Inferior parietal cortex (tissue), 1 donor: ENCODE data around the gene SLC25A19.
A peak's percentile ranks its signal among the peaks of the same experiment; 100 is the strongest.
"Not testable (repeated sequence)": the region's sequence is repeated elsewhere in the genome, so short reads cannot be mapped to it uniquely, and the experiment has no call there.

Experiments
- DNase-seq: peaks from one replicate; pipeline ENCODE4 v3.0.0-alpha.2; 2016; ENCODE audit errors: extremely low spot score

SLC25A19 gene

GRCh38 chr17:75267411-75268232 is 21.6 kb downstream of the SLC25A19 start:
- no peak for DNase-seq

DNA sequence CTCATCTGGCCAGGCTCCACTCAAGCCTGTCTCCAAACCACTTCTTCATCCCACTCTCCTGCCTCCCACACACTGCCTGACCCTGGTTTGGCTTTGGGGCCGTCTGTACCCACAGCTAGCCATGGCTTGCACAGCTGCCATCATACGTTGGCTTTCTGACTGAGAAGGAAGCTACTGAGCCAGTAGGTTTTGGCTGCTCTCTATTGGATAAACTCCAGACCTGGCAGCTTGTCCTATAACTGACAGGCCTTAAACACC is 22.2 kb downstream of the SLC25A19 start:
- DNase-seq = no peak

GRCh38 chr17:75266316-75267152 is 22.7 kb downstream of the SLC25A19 start:
- DNase-seq = no peak

DNA sequence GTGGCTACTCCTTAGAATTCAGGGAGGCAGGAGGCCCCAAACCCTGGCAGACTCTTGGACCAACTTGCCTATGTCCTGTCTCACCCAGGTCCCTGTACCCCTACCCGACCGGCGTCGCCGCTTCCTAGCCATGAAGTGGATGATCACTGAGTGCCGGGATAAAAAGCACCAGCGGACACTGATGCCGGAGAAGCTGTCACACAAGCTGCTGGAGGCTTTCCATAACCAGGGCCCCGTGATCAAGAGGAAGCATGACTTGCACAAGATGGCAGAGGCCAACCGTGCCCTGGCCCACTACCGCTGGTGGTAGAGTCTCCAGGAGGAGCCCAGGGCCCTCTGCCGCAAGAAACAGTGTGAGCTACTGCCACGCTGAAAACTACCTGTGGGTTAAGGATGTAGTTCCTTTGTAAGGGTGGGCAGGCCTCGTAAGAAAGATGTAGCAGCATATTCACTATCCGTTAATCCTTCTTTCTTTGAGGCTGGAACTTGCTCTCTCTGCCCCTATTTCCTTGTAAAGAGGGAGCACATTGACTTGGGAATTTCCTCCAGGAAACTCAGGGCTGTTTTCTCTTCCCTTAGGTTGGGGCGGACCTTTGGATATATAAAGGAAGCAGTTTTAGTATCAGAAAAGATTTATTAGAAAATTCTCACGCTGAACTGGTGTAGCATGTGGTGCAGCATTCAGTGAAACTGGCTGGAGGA is 23.5 kb downstream of the SLC25A19 start:
- no peak for DNase-seq

- no peak for DNase-seq
These were observed 26.2 kb downstream of the SLC25A19 start for GRCh38 chr17:75263055-75263454.

GRCh38 chr17:75262112-75262606 is 27.1 kb downstream of the SLC25A19 start:
- no peak for DNase-seq

DNA sequence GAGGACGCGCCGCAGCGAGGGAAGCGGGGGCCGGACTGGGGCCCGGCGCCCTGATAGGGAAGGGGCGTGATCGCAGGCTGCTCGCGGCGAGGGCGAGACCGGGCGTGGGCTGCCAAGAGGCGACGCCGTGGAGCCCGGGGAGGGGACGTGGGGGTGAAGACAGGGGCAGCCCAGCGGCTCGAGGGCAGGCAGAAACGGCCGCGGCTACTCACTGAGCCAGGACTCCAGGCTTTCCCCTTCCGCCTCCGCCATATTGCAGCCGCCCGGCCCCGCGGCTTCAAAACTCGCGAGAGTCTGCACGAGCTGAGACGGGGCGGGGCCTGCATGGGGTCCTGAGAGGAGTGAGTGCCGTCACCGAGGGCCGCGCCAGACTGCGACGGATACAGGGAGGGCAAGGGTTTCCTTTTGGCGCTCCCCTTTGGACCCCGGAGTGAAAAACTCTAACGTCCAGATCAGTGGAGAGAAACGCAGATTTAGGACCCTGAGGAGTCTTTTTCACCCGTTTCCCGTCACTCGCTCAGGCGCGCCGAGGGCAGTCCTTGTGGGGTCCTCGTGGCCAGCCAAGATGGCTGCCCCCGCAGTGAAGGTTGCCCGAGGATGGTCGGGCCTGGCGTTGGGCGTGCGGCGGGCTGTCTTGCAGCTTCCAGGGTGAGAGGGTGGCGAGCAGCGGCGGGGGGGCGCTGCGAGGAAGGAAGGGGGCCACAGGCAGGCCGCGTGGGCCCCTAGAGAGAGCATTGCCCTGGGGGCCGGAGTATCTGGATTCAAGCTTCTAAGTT is 27.7 kb downstream of the SLC25A19 start, which contains the start of the genes GGA3 and MRPS7:
GGA3 (minus strand) TSS at position 271 of the 776 bp plus-strand sequence; CDS start at position 252, 19 bp downstream.
MRPS7 (plus strand) TSS at position 544 of the 776 bp plus-strand sequence; CDS start at position 566, 22 bp downstream.
- peak; percentile 94 for DNase-seq

- DNase-seq = no peak
These were observed 28.4 kb downstream of the SLC25A19 start for GRCh38 chr17:75260641-75261335.

DNA sequence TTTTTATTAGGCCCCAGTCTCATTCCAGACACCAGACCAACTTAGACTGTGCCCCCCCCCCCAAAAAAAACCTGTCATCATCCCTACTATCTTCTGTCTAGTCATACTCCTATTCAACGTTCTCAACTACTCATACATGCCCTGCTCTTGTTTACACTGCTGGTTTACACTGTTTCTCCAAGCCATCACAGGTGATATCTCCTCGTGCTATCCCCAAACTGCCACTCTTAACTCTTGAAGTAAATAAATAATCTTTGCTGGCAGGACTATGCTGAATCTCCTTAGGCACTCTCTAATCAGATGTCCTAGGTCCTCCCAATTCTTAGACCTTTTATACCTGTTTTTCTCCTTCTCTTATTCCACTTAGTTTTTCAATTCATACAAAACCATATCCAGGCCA is 32.0 kb downstream of the SLC25A19 start:
- DNase-seq = not testable (repeated sequence)

DNA sequence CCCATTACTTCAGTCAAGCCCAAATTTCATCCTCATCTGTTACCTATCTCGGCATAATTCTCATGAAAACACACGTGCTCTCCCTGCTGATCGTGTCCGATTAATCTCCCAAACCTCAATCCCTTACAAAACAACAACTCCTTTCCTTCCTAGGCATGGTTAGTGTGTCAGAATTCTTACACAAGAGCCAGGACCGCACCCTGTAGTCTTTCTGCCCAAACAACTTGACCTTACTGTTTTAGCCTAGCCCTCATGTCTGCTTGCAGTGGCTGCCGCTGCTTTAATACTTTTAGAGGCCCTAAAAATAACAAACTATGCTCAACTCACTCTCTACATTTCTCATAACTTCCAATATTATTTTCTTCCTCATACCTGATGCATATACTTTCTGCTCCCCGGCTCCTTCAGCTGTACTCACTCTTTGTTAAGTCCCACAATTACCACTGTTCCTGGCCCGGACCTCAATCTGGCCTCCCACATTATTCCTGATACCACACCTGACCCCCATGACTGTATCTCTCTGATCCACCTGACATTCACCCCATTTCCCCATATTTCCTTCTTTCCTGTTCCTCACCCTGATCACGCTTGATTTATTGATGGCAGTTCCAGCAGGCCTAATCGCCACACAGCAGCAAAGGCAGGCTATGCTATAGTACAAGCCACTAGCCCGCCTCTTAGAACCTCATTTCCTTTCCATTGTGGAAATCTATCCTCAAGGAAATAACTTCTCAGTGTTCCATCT is 33.1 kb downstream of the SLC25A19 start:
- not testable (repeated sequence) for DNase-seq

DNA sequence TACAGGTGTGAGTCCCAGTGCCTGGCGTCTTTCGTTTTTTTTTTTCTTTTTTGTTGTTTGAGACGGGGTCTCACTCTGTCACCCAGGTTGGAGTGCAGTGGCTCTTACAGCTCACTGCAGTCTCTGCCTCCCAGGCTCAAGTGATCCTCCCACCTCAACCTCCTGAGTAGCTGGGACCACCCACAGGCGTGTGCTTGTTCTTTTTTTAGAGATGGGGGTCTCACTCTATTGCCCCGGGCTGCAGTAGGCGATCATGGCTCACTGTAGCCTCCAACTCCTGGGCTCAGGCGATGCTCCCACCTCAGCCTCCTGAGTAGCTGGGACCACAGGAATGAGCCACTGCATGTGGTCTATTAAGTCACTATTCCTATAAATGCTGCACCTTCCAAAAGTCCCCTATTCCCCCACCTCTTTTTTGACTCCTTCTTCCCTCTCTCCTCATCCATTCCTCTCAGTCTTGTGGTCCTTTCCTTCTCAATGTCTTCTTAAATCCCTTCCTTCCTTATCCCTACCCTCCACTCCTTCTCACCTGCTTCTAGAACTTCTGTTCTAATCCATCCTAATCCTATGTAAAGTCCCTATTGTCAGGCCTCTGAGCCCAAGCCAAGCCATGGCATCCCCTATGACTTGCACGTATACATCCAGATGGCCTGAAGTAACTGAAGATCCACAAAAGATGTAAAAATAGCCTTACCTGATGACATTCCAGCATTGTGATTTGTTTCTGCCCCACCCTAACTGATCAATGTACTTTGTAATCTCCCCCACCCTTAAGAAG is 37.0 kb downstream of the SLC25A19 start:
- no peak for DNase-seq

- DNase-seq = no peak
These were observed 39.2 kb downstream of the SLC25A19 start for GRCh38 chr17:75250009-75250471.

DNA sequence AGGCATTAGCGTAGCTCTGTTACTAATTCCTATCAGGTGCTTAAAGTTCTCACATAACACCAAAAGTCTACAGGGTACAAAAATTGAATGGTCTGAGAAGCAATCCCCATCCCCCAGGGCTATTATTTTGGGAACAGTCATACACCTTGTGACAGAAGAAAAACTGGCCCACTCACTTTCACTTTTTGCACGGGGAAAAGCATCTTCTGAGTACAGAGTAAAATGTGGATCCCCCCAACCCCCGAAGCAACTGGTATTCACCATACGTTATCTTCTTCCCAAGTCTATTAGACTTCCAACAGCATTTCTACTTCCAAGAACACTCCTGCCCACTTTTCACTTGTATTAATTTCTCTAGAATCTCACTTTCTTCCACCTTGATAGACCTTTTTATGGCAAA is 39.7 kb downstream of the SLC25A19 start:
- DNase-seq = no peak

- no peak for DNase-seq
These were observed 42.8 kb downstream of the SLC25A19 start for GRCh38 chr17:75246404-75246803.

GRCh38 chr17:75245011-75245410 is 44.2 kb downstream of the SLC25A19 start:
- DNase-seq = no peak

DNA sequence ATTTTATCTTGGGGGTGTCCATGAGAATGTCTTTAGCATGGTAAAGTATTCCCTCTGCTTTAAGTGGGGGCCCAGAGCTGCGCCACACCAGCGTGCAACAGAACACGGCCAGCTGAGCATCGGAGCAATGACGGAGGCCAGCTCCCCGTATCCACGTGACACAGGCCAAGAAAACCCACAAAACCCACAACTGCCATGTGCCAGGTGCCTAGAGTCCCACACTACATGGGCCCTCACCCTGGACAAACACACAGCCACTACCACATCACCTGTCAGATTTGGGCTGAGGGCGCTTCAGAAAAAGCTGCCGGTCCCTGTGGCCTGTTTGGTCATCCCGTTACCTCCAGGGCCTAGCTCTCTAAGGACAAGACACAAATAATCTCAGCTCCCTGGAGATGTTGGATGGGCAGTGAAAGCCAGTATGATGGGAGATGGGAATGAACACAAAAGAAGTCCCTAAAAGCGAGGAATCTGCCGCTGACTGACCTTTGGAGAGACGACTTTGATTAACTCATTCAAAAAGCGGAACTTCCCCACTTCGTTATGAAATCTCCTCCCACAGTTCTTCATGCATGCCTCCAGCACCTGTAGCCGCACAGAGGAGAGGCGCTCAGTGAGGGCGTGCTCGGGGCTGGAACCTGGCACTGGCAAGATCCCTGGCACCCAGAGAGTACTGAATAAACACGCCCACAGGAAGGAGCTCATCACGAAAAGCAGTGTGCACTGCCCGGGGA is 44.9 kb downstream of the SLC25A19 start:
- no peak for DNase-seq

GRCh38 chr17:75242461-75243042 is 46.7 kb downstream of the SLC25A19 start:
- DNase-seq = no peak

DNA sequence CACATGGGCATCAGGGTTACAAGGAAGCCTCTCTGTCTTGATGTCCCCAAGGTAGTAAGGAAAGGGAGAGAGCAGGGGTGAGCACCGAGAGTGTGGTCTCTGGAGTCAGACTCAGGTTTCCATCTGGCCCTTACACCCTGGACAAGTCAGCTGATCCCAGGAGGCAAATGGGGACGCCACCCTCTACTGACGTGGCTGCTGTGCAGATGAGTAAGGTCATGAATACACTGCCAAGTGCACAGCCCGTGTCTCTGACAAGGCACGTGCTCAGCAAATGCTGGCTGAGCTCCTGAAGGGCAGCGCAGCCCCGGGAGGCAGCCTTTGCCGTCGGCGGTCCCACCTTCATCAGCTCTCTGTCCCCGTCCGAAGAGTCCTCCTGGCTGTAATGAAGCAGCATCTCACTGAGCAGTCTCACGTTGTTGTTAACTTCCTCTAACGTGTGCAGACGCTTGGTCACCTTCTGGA is 47.2 kb downstream of the SLC25A19 start:
- no peak for DNase-seq
